SK-N-SH treated with all-trans-retinoic acid at 6 μM for 48 hours (cell line): Measurements from ENCODE around the gene LYRM9.

ENCODE experiments used
- CREB5 ChIP-seq: fragments of 250-450 bp; sonication (Bioruptor Pico); IDR thresholded peaks from 2 replicates; pipeline ENCODE4 v1.5.1; 2020; ENCODE audit warnings: low read depth, mild to moderate bottlenecking, moderate library complexity
- CSDC2 ChIP-seq: fragments of 250-450 bp; sonication (Bioruptor Pico); IDR thresholded peaks from 2 replicates; pipeline ENCODE4 v1.5.0; 2020; ENCODE audit warnings: mild to moderate bottlenecking, moderate library complexity
- GLIS3 ChIP-seq: fragments of 250-450 bp; sonication (Bioruptor Pico); IDR thresholded peaks from 2 replicates; pipeline ENCODE4 v1.5.0; 2020; ENCODE audit warnings: mild to moderate bottlenecking, moderate library complexity
- PATZ1 ChIP-seq: fragments of 250-450 bp; sonication (Bioruptor Pico); IDR thresholded peaks from 2 replicates; pipeline ENCODE4 v1.8.0; 2020; ENCODE audit warnings: mild to moderate bottlenecking, moderate library complexity, borderline replicate concordance
- RARB ChIP-seq: fragments of 250-450 bp; sonication (Bioruptor Pico); IDR thresholded peaks from 2 replicates; pipeline ENCODE4 v1.8.0; 2021; ENCODE audit warnings: mild to moderate bottlenecking, moderate library complexity
- SNAI2 ChIP-seq: fragments of 250-450 bp; sonication (Bioruptor Pico); IDR thresholded peaks from 2 replicates; pipeline ENCODE4 v1.5.0; 2020; ENCODE audit warnings: mild to moderate bottlenecking, moderate library complexity
- ZFP3 ChIP-seq: fragments of 250-450 bp; sonication (Bioruptor Pico); IDR thresholded peaks from 2 replicates; pipeline ENCODE4 v1.5.0; 2020; ENCODE audit warnings: mild to moderate bottlenecking, moderate library complexity
- ZNF70 ChIP-seq: fragments of 450-650 bp; formaldehyde crosslinking; IDR thresholded peaks from 2 replicates; pipeline ENCODE4 v1.5.0; 2020; ENCODE audit warnings: mild to moderate bottlenecking, moderate library complexity
- ZNF8 ChIP-seq: fragments of 450-650 bp; formaldehyde crosslinking; IDR thresholded peaks from 2 replicates; pipeline ENCODE4 v1.5.0; 2020; ENCODE audit warnings: mild to moderate bottlenecking, moderate library complexity

- TF ChIP-seq CREB5 (CRISPR knock-in tag) = no peak
- no peak for TF ChIP-seq SNAI2
- TF ChIP-seq ZNF8 = no peak
- no peak for TF ChIP-seq PATZ1
- no peak for TF ChIP-seq ZFP3 (CRISPR knock-in tag)
- TF ChIP-seq GLIS3 (CRISPR knock-in tag) = no peak
- no peak for TF ChIP-seq CSDC2 (CRISPR knock-in tag)
- no peak for TF ChIP-seq RARB
- no peak for TF ChIP-seq ZNF70 (CRISPR knock-in tag)
Measured at GRCh38 chr17:27921077-27921476, 27.9 kb upstream of the LYRM9 start.
